GM12878 (cell line): ENCODE results near the gene MAGI3. TPM values are rescaled to one million over a fixed set of nuclear protein-coding genes. Genes with fewer than 3 reads are reported as not detected.

Source experiments
- ATAC-seq: fragments of 200-7000 bp; cut with Tn5 transposase; 3 replicates; pipeline ENCODE4 v1.9.1; 2020; ENCODE audit warnings: mild to moderate bottlenecking, moderate library complexity
- BruUV-seq: library from RNA; stranded (reverse); fragments of 400-500 nt; replicated peaks from 2 replicates; lab custom pipeline; 2021; lab: Mats Ljungman, UMichigan
- CTCF ChIA-PET: fragments of 300-600 bp; sonication (Branson Sonifier 250); formaldehyde crosslinking; extraction: SDS; loops from one replicate; lab custom pipeline; 2021; ENCODE audit warnings: inconsistent platforms; lab: Yijun Ruan, JAX
- POLR2A ChIA-PET: fragments of 350-600 bp; formaldehyde crosslinking; extraction: SDS; loops from one replicate; lab custom pipeline; 2021; ENCODE audit warnings: inconsistent platforms; lab: Charles Lee
- RAD21 ChIA-PET: fragments of 300-600 bp; sonication (Branson Sonifier 250); formaldehyde crosslinking; loops from one replicate; lab custom pipeline; 2023; ENCODE audit warnings: antibody characterized with exemption; ENCODE audit not compliant: unreplicated experiment; lab: Charles Lee
- SMC1A ChIA-PET: fragments of 300-600 bp; sonication (Branson Sonifier 250); formaldehyde crosslinking; loops from one replicate; lab custom pipeline; 2023; ENCODE audit not compliant: unreplicated experiment, uncharacterized antibody; lab: Charles Lee
- DNase-seq: peaks from one replicate; pipeline ENCODE4 v3.0.0-alpha.2; 2011; ENCODE audit warnings: low read depth, low spot score
- FAIRE-seq: peaks from 3 replicates; lab custom pipeline; 2011; peaks lifted over from hg19 to GRCh38; lab: Jason Lieb, UNC
- H2AFZ ChIP-seq: 2 replicates; pipeline ENCODE4 v1.6.0; 2011; ENCODE audit warnings: low read depth, low read length, control low read depth; ENCODE audit not compliant: control insufficient read depth
- H3K27ac ChIP-seq: 2 replicates; pipeline ENCODE4 v1.5.1; 2011; ENCODE audit warnings: control low read depth; ENCODE audit not compliant: control insufficient read depth, insufficient read depth
- H3K27me3 ChIP-seq, 2 experiments: replicated peaks in 1 of 2; 2 replicates each; pipeline versions ENCODE4 v1.6.0 to v1.6.1; 2011; ENCODE audit warnings: low read length in 1 of 2; ENCODE audit not compliant: control insufficient read depth in 2 of 2, insufficient read depth in 2 of 2
- H3K36me3 ChIP-seq, 2 experiments: 2 replicates each; pipeline ENCODE4 v1.5.1; 2011; ENCODE audit warnings: low read length in 1 of 2; ENCODE audit not compliant: control insufficient read depth in 2 of 2, insufficient read depth in 2 of 2
- H3K4me1 ChIP-seq: 2 replicates; pipeline ENCODE4 v1.6.1; 2011; ENCODE audit warnings: mild to moderate bottlenecking, low read length, moderate library complexity, mixed read lengths; ENCODE audit not compliant: control insufficient read depth, insufficient read depth
- H3K4me2 ChIP-seq: 2 replicates; pipeline ENCODE4 v1.6.0; 2011; ENCODE audit warnings: control low read depth; ENCODE audit not compliant: control insufficient read depth, insufficient read depth
- H3K4me3 ChIP-seq: fragments of 200-600 bp; sonication (generic); 2 replicates; pipeline ENCODE4 v1.5.1; 2016
- H3K79me2 ChIP-seq: 2 replicates; pipeline ENCODE4 v1.6.0; 2011; ENCODE audit warnings: low read length; ENCODE audit not compliant: control insufficient read depth, insufficient read depth
- H3K9ac ChIP-seq: 2 replicates; pipeline ENCODE4 v1.8.0; 2011; ENCODE audit warnings: low read length, control low read depth, mixed read lengths; ENCODE audit not compliant: control insufficient read depth, insufficient read depth
- H3K9me3 ChIP-seq: replicated peaks from 3 replicates; pipeline ENCODE4 v1.5.1; 2011; ENCODE audit warnings: mild to moderate bottlenecking, low read length; ENCODE audit not compliant: control insufficient read depth, insufficient read depth
- H4K20me1 ChIP-seq: 2 replicates; pipeline ENCODE4 v1.6.0; 2011; ENCODE audit not compliant: control insufficient read depth, insufficient read depth
- BHLHE40 ChIP-seq, 2 experiments: fragments of 450-650 bp in 1 of 2; IDR thresholded peaks; 2 replicates each; pipeline ENCODE4 v1.6.1; 2011 to 2017; ENCODE audit warnings: low read depth in 2 of 2, borderline replicate concordance in 1 of 2, improper control_type of control experiment in 1 of 2, low read length in 1 of 2, mild to moderate bottlenecking in 1 of 2
- CEBPZ ChIP-seq: fragments of 150-350 bp; IDR thresholded peaks from 2 replicates; pipeline ENCODE4 v1.6.1; 2016; ENCODE audit warnings: low read depth, low read length
- CHD1 ChIP-seq: IDR thresholded peaks from 2 replicates; pipeline ENCODE4 v1.6.1; 2012; ENCODE audit warnings: low read depth, low read length, improper control_type of control experiment
- DPF2 ChIP-seq: fragments of 450-650 bp; IDR thresholded peaks from 2 replicates; pipeline ENCODE4 v1.6.1; 2017; ENCODE audit warnings: mild to moderate bottlenecking
- GATAD2B ChIP-seq: fragments of 450-650 bp; conservative IDR thresholded peaks from 2 replicates; pipeline ENCODE4 v1.6.1; 2017; ENCODE audit warnings: low read depth, mild to moderate bottlenecking, moderate library complexity
- HCFC1 ChIP-seq: fragments of 150-350 bp; IDR thresholded peaks from 2 replicates; pipeline ENCODE4 v1.6.1; 2014; ENCODE audit warnings: low read length
- IKZF2 ChIP-seq, 2 experiments: fragments of 450-650 bp; IDR thresholded peaks; 2 replicates each; pipeline ENCODE4 v1.6.1; 2017; ENCODE audit warnings: mild to moderate bottlenecking in 2 of 2, moderate library complexity in 2 of 2
- KDM1A ChIP-seq: fragments of 200-600 bp; sonication (generic); IDR thresholded peaks from 2 replicates; pipeline ENCODE4 v1.6.1; 2016; ENCODE audit warnings: borderline replicate concordance
- RCOR1 ChIP-seq: conservative IDR thresholded peaks from 2 replicates; pipeline ENCODE4 v1.6.1; 2012; ENCODE audit warnings: low read depth, low read length, improper control_type of control experiment
- ZNF592 ChIP-seq: fragments of 450-650 bp; IDR thresholded peaks from 2 replicates; pipeline ENCODE4 v1.6.1; 2017; ENCODE audit warnings: mild to moderate bottlenecking, moderate library complexity
- WGBS: methylation state at CpG from one replicate; pipeline ENCODE4 v1.1.6; 2016; ENCODE audit warnings: low lambda C conversion rate; ENCODE audit not compliant: insufficient replicate concordance, insufficient coverage; ENCODE audit errors: missing lambda C conversion rate; 5-methylcytosine and 5-hydroxymethylcytosine counted together
- in situ Hi-C: fragments of 300-500 bp; cut with MboI; formaldehyde crosslinking; loops from 9 replicates; pipeline ENCODE4 v1.14.3; 2018; ENCODE audit warnings: mixed read lengths
- intact Hi-C: fragments of 100-400 bp; cut with micrococcal nuclease; formaldehyde crosslinking; loops from one replicate; pipeline ENCODE4 v1.14.2; 2022; ENCODE audit not compliant: unreplicated experiment
- polyA plus RNA-seq, 11 experiments: library from polyadenylated mRNA; depleted of rRNA in 4 of 11; unstranded in 6 of 11; stranded (reverse) in 5 of 11; fragments of >200 nt; fragmentation: Nextera tagmentation in 4 of 11; fragmentation: Illumina TruSeq in 1 of 11; extraction: Ambion mirVana in 4 of 11; extraction: Trizol in 1 of 11; gene quantifications; 1 replicate in 1 of 11; 2 replicates in 10 of 11; pipeline versions ENCODE4 v1.2.1 to v1.2.3, GENCODE V29; 2011 to 2016; ENCODE audit warnings: inconsistent platforms in 2 of 11, missing spikeins in 2 of 11, low read depth in 1 of 11
- total RNA-seq, 4 experiments: library from RNA; depleted of rRNA in 3 of 4; stranded (reverse); fragments of >200 nt in 3 of 4; fragmentation: Illumina TruSeq in 1 of 4; extraction: Trizol in 1 of 4; gene quantifications; 2 replicates each; pipeline versions ENCODE4 v1.2.1 to v1.2.3, GENCODE V29; 2013 to 2021
- TF ChIP-seq, protein P1 (sequence below): fragments of 450-650 bp; IDR thresholded peaks from 2 replicates; pipeline ENCODE4 v1.6.1; 2014; ENCODE audit warnings: mild to moderate bottlenecking

MAGI3 gene
- total and polyA plus RNA-seq, 10 of the 15 experiments (the other 5 are each of a cell fraction or from before 2014, with no cell fraction given) = 0.17 to 0.65 (median 0.32) TPM

DNA sequence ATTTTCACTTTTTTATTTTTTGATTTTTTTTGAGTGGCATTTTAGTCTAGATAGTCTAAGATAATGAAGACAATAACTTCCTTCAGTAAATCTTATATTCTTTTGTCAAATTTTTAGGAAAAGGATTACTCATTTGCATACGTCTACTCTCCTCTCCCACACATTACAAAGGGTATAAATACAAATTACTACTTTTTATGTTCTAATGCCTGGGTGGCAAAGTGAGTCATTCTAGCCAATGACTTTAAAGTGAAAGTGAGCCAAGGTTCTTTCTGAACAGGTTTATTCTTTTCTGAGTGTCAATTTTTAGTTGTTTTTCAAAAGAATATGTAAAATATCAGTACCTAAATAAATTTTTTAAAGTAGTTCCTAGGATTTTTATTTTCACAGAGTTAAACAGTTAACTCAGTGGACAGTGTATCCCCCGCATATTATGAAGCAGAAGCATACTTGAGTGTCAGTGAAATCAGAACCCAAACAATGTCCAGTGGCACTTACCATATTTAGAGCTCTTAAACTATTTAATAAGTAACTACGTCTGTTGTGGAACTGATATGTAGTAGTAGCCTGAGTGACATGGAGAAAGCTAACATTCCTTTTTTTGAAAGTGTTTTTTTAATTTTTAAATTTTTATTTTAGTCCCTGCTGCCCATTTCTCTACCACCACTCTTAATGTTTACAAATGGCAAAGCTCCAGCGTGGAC lies 227.3 kb downstream of the MAGI3 start:
- Histone ChIP-seq H3K4me1 (no peaks in the 10 kb centered on the region), H4K20me1 (no peaks in the 10 kb centered on the region), H3K4me2 (no peak overlapping the region)
- ChIA-PET POLR2A (interaction anchor here (0.7 kb wide), 1 partner anchor 1596 kb away, joined by 4 read pairs; no protein-coding TSS in a partner anchor), CTCF (no interaction called here)
- intact Hi-C loops = no loop called here
- TF ChIP-seq KDM1A = no peak
- TF ChIP-seq GATAD2B = no peak
- TF ChIP-seq BHLHE40 (IDR thresholded peaks at IDR 0.05; ENCODE audit: borderline replicate concordance in 1 of 2, low read depth in 2 of 2, low read length in 1 of 2) = no peak
- TF ChIP-seq, protein P1, sequence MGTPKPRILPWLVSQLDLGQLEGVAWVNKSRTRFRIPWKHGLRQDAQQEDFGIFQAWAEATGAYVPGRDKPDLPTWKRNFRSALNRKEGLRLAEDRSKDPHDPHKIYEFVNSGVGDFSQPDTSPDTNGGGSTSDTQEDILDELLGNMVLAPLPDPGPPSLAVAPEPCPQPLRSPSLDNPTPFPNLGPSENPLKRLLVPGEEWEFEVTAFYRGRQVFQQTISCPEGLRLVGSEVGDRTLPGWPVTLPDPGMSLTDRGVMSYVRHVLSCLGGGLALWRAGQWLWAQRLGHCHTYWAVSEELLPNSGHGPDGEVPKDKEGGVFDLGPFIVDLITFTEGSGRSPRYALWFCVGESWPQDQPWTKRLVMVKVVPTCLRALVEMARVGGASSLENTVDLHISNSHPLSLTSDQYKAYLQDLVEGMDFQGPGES = no peak
- TF ChIP-seq ZNF592 = no peak
- no peak for TF ChIP-seq CHD1
- no peak for TF ChIP-seq CEBPZ
- no peak for TF ChIP-seq RCOR1
- TF ChIP-seq IKZF2 (IDR thresholded peaks at IDR 0.05) = no peak
- no peak for TF ChIP-seq HCFC1
- no peak for TF ChIP-seq DPF2
- TF ChIP-seq, all 136 proteins: peak for 0
- DNase-seq (no peak), ATAC-seq (no peak), FAIRE-seq (no peak)
- Histone ChIP-seq H3K27ac (no peak overlapping the region), H3K79me2 (no peaks in the 10 kb centered on the region), H3K27me3 (no peaks in the 10 kb centered on the region), H2AFZ (no peak overlapping the region), H3K9me3 (no peaks in the 10 kb centered on the region), H3K36me3 (no peaks in the 10 kb centered on the region), H3K4me3 (no peak overlapping the region), H3K9ac (no peak overlapping the region)
- RAD21 ChIA-PET = no interaction called here
- WGBS = 49% methylated on average over 4 of the region's 4 CpGs
- in situ Hi-C loops = no loop called here
- no TSS peak for BruUV-seq
- SMC1A ChIA-PET = interaction anchor here (1.6 to 3.4 kb wide), 2 partner anchors 9 to 477 kb away, joined by 3 to 13 read pairs; no protein-coding TSS in a partner anchor
